ENCODE measurements around the gene OR2AT4. TPM values are rescaled to one million over a fixed set of nuclear protein-coding genes. Genes with fewer than 3 reads are reported as not detected.

OR2AT4 gene
- total RNA-seq, 1 donor from 2014 or later = not detected

- TF ChIP-seq CTCF (IDR thresholded peaks at IDR 0.05; ENCODE audit: partially characterized antibody, unreplicated experiment) = no peak
- Mint-ChIP-seq H3K4me3 (ENCODE audit: unreplicated experiment) (no peak overlapping the region), H3K9me3 (ENCODE audit: unreplicated experiment) (no peaks in the 10 kb centered on the region), H3K27ac (ENCODE audit: unreplicated experiment) (no peak overlapping the region), H3K27me3 (ENCODE audit: unreplicated experiment) (no peaks in the 10 kb centered on the region), H3K4me1 (ENCODE audit: low read depth, unreplicated experiment) (no peaks in the 10 kb centered on the region), H3K36me3 (ENCODE audit: unreplicated experiment) (no peaks in the 10 kb centered on the region)
- no peak for DNase-seq
Measured at GRCh38 chr11:75068559-75068958, 28.1 kb downstream of the OR2AT4 start.

DNA sequence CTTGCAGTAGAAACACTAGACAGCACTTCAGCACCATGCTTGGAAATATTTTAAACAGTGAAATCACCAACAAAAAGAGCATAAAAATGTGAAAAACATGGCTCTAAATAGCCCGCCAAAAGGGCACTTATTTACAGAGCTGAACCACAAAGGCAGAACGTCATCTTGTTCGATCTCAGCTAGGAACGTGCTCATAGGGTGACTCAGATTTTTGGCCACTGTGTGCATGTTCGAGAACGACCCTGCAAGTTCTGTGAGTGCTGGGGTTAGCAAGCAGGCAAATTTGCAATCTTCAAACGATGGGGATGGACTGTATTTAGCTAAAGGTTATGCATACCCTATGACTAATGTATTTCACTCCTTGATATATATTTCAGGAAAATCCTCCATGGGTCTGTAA, 30.6 kb downstream of the OR2AT4 start:
- Mint-ChIP-seq H3K27ac (ENCODE audit: unreplicated experiment) (no peak overlapping the region), H3K4me3 (ENCODE audit: unreplicated experiment) (no peak overlapping the region), H3K36me3 (ENCODE audit: unreplicated experiment) (no peaks in the 10 kb centered on the region), H3K4me1 (ENCODE audit: low read depth, unreplicated experiment) (no peaks in the 10 kb centered on the region), H3K9me3 (ENCODE audit: unreplicated experiment) (no peaks in the 10 kb centered on the region), H3K27me3 (ENCODE audit: unreplicated experiment) (no peaks in the 10 kb centered on the region)
- no peak for DNase-seq
- TF ChIP-seq CTCF (IDR thresholded peaks at IDR 0.05; ENCODE audit: partially characterized antibody, unreplicated experiment) = no peak

GRCh38 chr11:75063741-75064314, 32.8 kb downstream of the OR2AT4 start:
- Mint-ChIP-seq H3K36me3 (ENCODE audit: unreplicated experiment) (no peaks in the 10 kb centered on the region), H3K4me1 (ENCODE audit: low read depth, unreplicated experiment) (no peaks in the 10 kb centered on the region), H3K9me3 (ENCODE audit: unreplicated experiment) (no peaks in the 10 kb centered on the region), H3K4me3 (ENCODE audit: unreplicated experiment) (no peak overlapping the region), H3K27me3 (ENCODE audit: unreplicated experiment) (no peaks in the 10 kb centered on the region), H3K27ac (ENCODE audit: unreplicated experiment) (no peak overlapping the region)
- TF ChIP-seq CTCF (IDR thresholded peaks at IDR 0.05; ENCODE audit: partially characterized antibody, unreplicated experiment) = no peak
- no peak for DNase-seq

- no peak for DNase-seq
- TF ChIP-seq CTCF (IDR thresholded peaks at IDR 0.05; ENCODE audit: partially characterized antibody, unreplicated experiment) = no peak
- Mint-ChIP-seq H3K9me3 (ENCODE audit: unreplicated experiment) (no peaks in the 10 kb centered on the region), H3K27me3 (ENCODE audit: unreplicated experiment) (no peaks in the 10 kb centered on the region), H3K4me3 (ENCODE audit: unreplicated experiment) (no peak overlapping the region), H3K4me1 (ENCODE audit: low read depth, unreplicated experiment) (no peaks in the 10 kb centered on the region), H3K36me3 (ENCODE audit: unreplicated experiment) (no peaks in the 10 kb centered on the region), H3K27ac (ENCODE audit: unreplicated experiment) (no peak overlapping the region)
Measured at GRCh38 chr11:75059299-75059698, 37.4 kb downstream of the OR2AT4 start.

DNA sequence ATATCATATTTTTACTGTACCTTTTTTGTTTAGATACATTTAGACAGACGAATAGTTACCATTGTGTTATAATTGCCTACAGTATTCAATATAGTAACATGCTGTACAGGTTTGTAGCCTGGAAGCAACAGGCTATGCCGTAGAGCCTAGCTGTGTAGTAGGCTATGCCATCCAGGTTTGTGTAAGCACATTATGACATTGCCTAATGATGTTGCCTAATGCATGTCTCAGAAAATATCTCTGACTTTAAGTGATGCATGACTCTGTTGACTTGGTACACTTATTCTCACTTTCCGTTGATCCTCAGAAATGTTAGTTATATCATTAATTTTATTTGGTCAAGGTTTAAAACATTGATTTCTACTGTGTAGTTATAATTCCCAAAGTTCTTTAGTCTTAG, 39.9 kb downstream of the OR2AT4 start:
- peaks cover 5% of the 10 kb centered on the region for H3K36me3 Mint-ChIP-seq (ENCODE audit: unreplicated experiment)
- H3K27ac Mint-ChIP-seq (ENCODE audit: unreplicated experiment) = no peak overlapping the region
- H3K4me3 Mint-ChIP-seq (ENCODE audit: unreplicated experiment) = no peak overlapping the region
- H3K4me1 Mint-ChIP-seq (ENCODE audit: low read depth, unreplicated experiment) = no peaks in the 10 kb centered on the region
- TF ChIP-seq CTCF (IDR thresholded peaks at IDR 0.05; ENCODE audit: partially characterized antibody, unreplicated experiment) = no peak
- no peaks in the 10 kb centered on the region for H3K27me3 Mint-ChIP-seq (ENCODE audit: unreplicated experiment)
- no peak for DNase-seq
- H3K9me3 Mint-ChIP-seq (ENCODE audit: unreplicated experiment) = peaks cover 2% of the 10 kb centered on the region
